ENCODE data around the gene GRIK2.

The GRIK2 gene

DNA sequence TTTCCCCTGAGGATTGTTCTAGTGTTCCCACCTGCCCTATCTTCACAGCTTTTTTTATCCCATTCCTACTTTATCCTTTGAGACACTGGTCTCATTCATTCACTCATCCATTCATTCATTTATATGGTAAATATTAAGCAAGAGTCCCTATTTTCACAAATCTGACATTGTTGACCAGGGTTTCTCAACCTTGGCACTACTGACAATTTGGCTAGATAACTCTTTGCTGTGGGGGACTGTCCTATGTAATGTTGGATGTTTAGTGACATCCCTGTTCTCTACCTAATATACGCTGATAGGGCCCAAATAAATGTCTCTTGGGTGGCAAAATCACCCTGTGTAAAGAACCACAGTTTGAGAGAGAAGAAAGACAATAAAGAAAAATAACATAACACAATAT is 345.0 kb downstream of the GRIK2 start:
- TF ChIP-seq TAF1 (IDR thresholded peaks at IDR 0.05; ENCODE audit: borderline replicate concordance, insufficient read depth, low read length) (no peak), POLR2AphosphoS5 (IDR thresholded peaks at IDR 0.05; ENCODE audit: low read depth, low read length) (no peak), FOXP2 (optimal IDR thresholded peaks at IDR 0.05; ENCODE audit: borderline replicate concordance, extremely low read depth, extremely low read length, insufficient read depth) (no peak), SIN3A (IDR thresholded peaks at IDR 0.05; ENCODE audit: borderline replicate concordance, insufficient read depth, low read length) (no peak)
- TF ChIP-seq, protein P1, sequence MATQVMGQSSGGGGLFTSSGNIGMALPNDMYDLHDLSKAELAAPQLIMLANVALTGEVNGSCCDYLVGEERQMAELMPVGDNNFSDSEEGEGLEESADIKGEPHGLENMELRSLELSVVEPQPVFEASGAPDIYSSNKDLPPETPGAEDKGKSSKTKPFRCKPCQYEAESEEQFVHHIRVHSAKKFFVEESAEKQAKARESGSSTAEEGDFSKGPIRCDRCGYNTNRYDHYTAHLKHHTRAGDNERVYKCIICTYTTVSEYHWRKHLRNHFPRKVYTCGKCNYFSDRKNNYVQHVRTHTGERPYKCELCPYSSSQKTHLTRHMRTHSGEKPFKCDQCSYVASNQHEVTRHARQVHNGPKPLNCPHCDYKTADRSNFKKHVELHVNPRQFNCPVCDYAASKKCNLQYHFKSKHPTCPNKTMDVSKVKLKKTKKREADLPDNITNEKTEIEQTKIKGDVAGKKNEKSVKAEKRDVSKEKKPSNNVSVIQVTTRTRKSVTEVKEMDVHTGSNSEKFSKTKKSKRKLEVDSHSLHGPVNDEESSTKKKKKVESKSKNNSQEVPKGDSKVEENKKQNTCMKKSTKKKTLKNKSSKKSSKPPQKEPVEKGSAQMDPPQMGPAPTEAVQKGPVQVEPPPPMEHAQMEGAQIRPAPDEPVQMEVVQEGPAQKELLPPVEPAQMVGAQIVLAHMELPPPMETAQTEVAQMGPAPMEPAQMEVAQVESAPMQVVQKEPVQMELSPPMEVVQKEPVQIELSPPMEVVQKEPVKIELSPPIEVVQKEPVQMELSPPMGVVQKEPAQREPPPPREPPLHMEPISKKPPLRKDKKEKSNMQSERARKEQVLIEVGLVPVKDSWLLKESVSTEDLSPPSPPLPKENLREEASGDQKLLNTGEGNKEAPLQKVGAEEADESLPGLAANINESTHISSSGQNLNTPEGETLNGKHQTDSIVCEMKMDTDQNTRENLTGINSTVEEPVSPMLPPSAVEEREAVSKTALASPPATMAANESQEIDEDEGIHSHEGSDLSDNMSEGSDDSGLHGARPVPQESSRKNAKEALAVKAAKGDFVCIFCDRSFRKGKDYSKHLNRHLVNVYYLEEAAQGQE (IDR thresholded peaks at IDR 0.05; ENCODE audit: insufficient read depth in 1 of 2, low read depth in 2 of 2, low read length in 2 of 2) = no peak

GRCh38 chr6:101740631-101741030 is 347.1 kb downstream of the GRIK2 start:
- TF ChIP-seq, protein P1 (IDR thresholded peaks at IDR 0.05; ENCODE audit: insufficient read depth in 1 of 2, low read depth in 2 of 2, low read length in 2 of 2) = no peak
- TF ChIP-seq SIN3A (IDR thresholded peaks at IDR 0.05; ENCODE audit: borderline replicate concordance, insufficient read depth, low read length) = no peak
- no peak for TF ChIP-seq FOXP2 (optimal IDR thresholded peaks at IDR 0.05; ENCODE audit: borderline replicate concordance, extremely low read depth, extremely low read length, insufficient read depth)
- no peak for TF ChIP-seq TAF1 (IDR thresholded peaks at IDR 0.05; ENCODE audit: borderline replicate concordance, insufficient read depth, low read length)
- no peak for TF ChIP-seq POLR2AphosphoS5 (IDR thresholded peaks at IDR 0.05; ENCODE audit: low read depth, low read length)

GRCh38 chr6:101741474-101742171 is 348.1 kb downstream of the GRIK2 start:
- TF ChIP-seq SIN3A (IDR thresholded peaks at IDR 0.05; ENCODE audit: borderline replicate concordance, insufficient read depth, low read length) (no peak), POLR2AphosphoS5 (IDR thresholded peaks at IDR 0.05; ENCODE audit: low read depth, low read length) (no peak), TAF1 (IDR thresholded peaks at IDR 0.05; ENCODE audit: borderline replicate concordance, insufficient read depth, low read length) (no peak), FOXP2 (optimal IDR thresholded peaks at IDR 0.05; ENCODE audit: borderline replicate concordance, extremely low read depth, extremely low read length, insufficient read depth) (no peak)
- TF ChIP-seq, protein P1 (IDR thresholded peaks at IDR 0.05; ENCODE audit: insufficient read depth in 1 of 2, low read depth in 2 of 2, low read length in 2 of 2) = no peak

DNA sequence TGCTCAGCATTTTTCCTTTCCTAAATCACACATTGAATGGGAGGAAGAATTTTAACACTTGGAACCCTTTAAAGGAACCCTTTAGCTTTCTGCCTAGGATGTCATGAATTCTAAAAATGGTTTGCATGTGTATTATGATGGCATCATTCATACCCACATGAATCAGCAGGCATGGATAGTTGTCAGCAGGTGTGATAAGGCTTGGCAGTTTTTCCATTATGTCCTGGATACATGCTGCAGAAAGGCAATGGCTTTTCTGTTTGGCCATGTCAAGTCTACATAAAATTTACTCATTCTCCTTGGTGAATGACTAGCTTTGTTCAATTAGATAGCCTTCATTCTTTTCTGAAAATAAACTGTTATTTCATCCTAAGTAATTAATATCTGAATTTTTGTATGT is 353.7 kb downstream of the GRIK2 start:
- TF ChIP-seq SIN3A (IDR thresholded peaks at IDR 0.05; ENCODE audit: borderline replicate concordance, insufficient read depth, low read length) = no peak
- no peak for TF ChIP-seq FOXP2 (optimal IDR thresholded peaks at IDR 0.05; ENCODE audit: borderline replicate concordance, extremely low read depth, extremely low read length, insufficient read depth)
- TF ChIP-seq, protein P1 (IDR thresholded peaks at IDR 0.05; ENCODE audit: insufficient read depth in 1 of 2, low read depth in 2 of 2, low read length in 2 of 2) = no peak
- no peak for TF ChIP-seq POLR2AphosphoS5 (IDR thresholded peaks at IDR 0.05; ENCODE audit: low read depth, low read length)
- TF ChIP-seq TAF1 (IDR thresholded peaks at IDR 0.05; ENCODE audit: borderline replicate concordance, insufficient read depth, low read length) = no peak

All from PFSK-1 (cell line).